ENCODE measurements around the gene CD22.
"Not testable (repeated sequence)": the region's sequence is repeated elsewhere in the genome, so short reads cannot be mapped to it uniquely, and the experiment has no call there.

The CD22 gene

GRCh38 chr19:35328851-35329285, at the start of gene CD22:
TSS of gene CD22 (plus strand) at chr19:35329187. CDS start at chr19:35332041, 2,854 bp downstream.
- H3K36me3 Mint-ChIP-seq (ENCODE audit: low read depth), result no peaks in the 10 kb centered on the region
- no peak for DNase-seq (ENCODE audit: low spot score)
- no peaks in the 10 kb centered on the region for H3K9me3 Mint-ChIP-seq
- no peak within 1 kb of the TSS for H3K27ac Mint-ChIP-seq
- peaks cover 18% of the 10 kb centered on the region for H3K4me1 Mint-ChIP-seq (ENCODE audit: low read depth)
- H3K4me3 Mint-ChIP-seq, result no peak within 1 kb of the TSS
- H3K27me3 Mint-ChIP-seq (ENCODE audit: low read depth), result peaks cover 4% of the 10 kb centered on the region

GRCh38 chr19:35279374-35279773, 49.6 kb upstream of the CD22 start:
- peaks cover 19% of the 10 kb centered on the region for H3K27me3 Mint-ChIP-seq (ENCODE audit: low read depth)
- no peak for DNase-seq (ENCODE audit: low spot score)
- peaks cover 18% of the 10 kb centered on the region for H3K36me3 Mint-ChIP-seq (ENCODE audit: low read depth)
- no peak overlapping the region for H3K27ac Mint-ChIP-seq
- no peak overlapping the region for H3K4me3 Mint-ChIP-seq
- no peaks in the 10 kb centered on the region for H3K9me3 Mint-ChIP-seq
- H3K4me1 Mint-ChIP-seq (ENCODE audit: low read depth), result no peaks in the 10 kb centered on the region

- no peaks in the 10 kb centered on the region for H3K9me3 Mint-ChIP-seq
- no peaks in the 10 kb centered on the region for H3K4me1 Mint-ChIP-seq (ENCODE audit: low read depth)
- DNase-seq (ENCODE audit: low spot score), result no peak
- H3K4me3 Mint-ChIP-seq, result no peak overlapping the region
- H3K27me3 Mint-ChIP-seq (ENCODE audit: low read depth), result peaks cover 22% of the 10 kb centered on the region
- H3K27ac Mint-ChIP-seq, result no peak overlapping the region
- H3K36me3 Mint-ChIP-seq (ENCODE audit: low read depth), result peaks cover 14% of the 10 kb centered on the region
Observed at GRCh38 chr19:35279985-35280821, 48.8 kb upstream of the CD22 start.

- Mint-ChIP-seq H3K4me3 (no peak overlapping the region), H3K27me3 (ENCODE audit: low read depth) (peaks cover 24% of the 10 kb centered on the region), H3K27ac (no peak overlapping the region), H3K36me3 (ENCODE audit: low read depth) (peaks cover 6% of the 10 kb centered on the region), H3K4me1 (ENCODE audit: low read depth) (no peaks in the 10 kb centered on the region), H3K9me3 (no peaks in the 10 kb centered on the region)
- no peak for DNase-seq (ENCODE audit: low spot score)
Observed at GRCh38 chr19:35281303-35281702, 47.7 kb upstream of the CD22 start.

- H3K9me3 Mint-ChIP-seq, result no peaks in the 10 kb centered on the region
- no peak for DNase-seq (ENCODE audit: low spot score)
- no peaks in the 10 kb centered on the region for H3K36me3 Mint-ChIP-seq (ENCODE audit: low read depth)
- no peaks in the 10 kb centered on the region for H3K4me1 Mint-ChIP-seq (ENCODE audit: low read depth)
- H3K27me3 Mint-ChIP-seq (ENCODE audit: low read depth), result peaks cover 24% of the 10 kb centered on the region
- no peak overlapping the region for H3K27ac Mint-ChIP-seq
- H3K4me3 Mint-ChIP-seq, result no peak overlapping the region
Observed at GRCh38 chr19:35284153-35285094, 44.6 kb upstream of the CD22 start.

- Mint-ChIP-seq H3K9me3 (no peaks in the 10 kb centered on the region), H3K4me1 (ENCODE audit: low read depth) (no peaks in the 10 kb centered on the region), H3K36me3 (ENCODE audit: low read depth) (no peaks in the 10 kb centered on the region), H3K27me3 (ENCODE audit: low read depth) (peaks cover 24% of the 10 kb centered on the region), H3K4me3 (no peak overlapping the region), H3K27ac (no peak overlapping the region)
- DNase-seq (ENCODE audit: low spot score), result no peak
Observed at GRCh38 chr19:35285095-35285449, 43.9 kb upstream of the CD22 start.

- H3K36me3 Mint-ChIP-seq (ENCODE audit: low read depth); H3K4me3 Mint-ChIP-seq; H3K9me3 Mint-ChIP-seq; H3K4me1 Mint-ChIP-seq (ENCODE audit: low read depth); H3K27ac Mint-ChIP-seq; DNase-seq (ENCODE audit: low spot score): not testable (repeated sequence)
- peaks cover 24% of the 10 kb centered on the region for H3K27me3 Mint-ChIP-seq (ENCODE audit: low read depth)
Observed at GRCh38 chr19:35285465-35285864, 43.5 kb upstream of the CD22 start.

- H3K9me3 Mint-ChIP-seq; H3K4me1 Mint-ChIP-seq (ENCODE audit: low read depth); DNase-seq (ENCODE audit: low spot score); H3K36me3 Mint-ChIP-seq (ENCODE audit: low read depth); H3K27ac Mint-ChIP-seq; H3K4me3 Mint-ChIP-seq: not testable (repeated sequence)
- peaks cover 23% of the 10 kb centered on the region for H3K27me3 Mint-ChIP-seq (ENCODE audit: low read depth)
Observed at GRCh38 chr19:35286101-35286500, 42.9 kb upstream of the CD22 start.

GRCh38 chr19:35287713-35288112, 41.3 kb upstream of the CD22 start:
- Mint-ChIP-seq H3K27ac (no peak overlapping the region), H3K4me1 (ENCODE audit: low read depth) (no peaks in the 10 kb centered on the region), H3K9me3 (no peaks in the 10 kb centered on the region), H3K4me3 (no peak overlapping the region), H3K36me3 (ENCODE audit: low read depth) (no peaks in the 10 kb centered on the region), H3K27me3 (ENCODE audit: low read depth) (peaks cover 13% of the 10 kb centered on the region)
- DNase-seq (ENCODE audit: low spot score), result no peak

GRCh38 chr19:35288331-35288730, 40.7 kb upstream of the CD22 start:
- Mint-ChIP-seq H3K4me3 (no peak overlapping the region), H3K27ac (no peak overlapping the region), H3K4me1 (ENCODE audit: low read depth) (no peaks in the 10 kb centered on the region), H3K36me3 (ENCODE audit: low read depth) (no peaks in the 10 kb centered on the region), H3K9me3 (no peaks in the 10 kb centered on the region), H3K27me3 (ENCODE audit: low read depth) (peaks cover 7% of the 10 kb centered on the region)
- DNase-seq (ENCODE audit: low spot score), result no peak

GRCh38 chr19:35288906-35289305, 40.1 kb upstream of the CD22 start:
- Mint-ChIP-seq H3K9me3 (no peaks in the 10 kb centered on the region), H3K36me3 (ENCODE audit: low read depth) (no peaks in the 10 kb centered on the region), H3K4me1 (ENCODE audit: low read depth) (no peaks in the 10 kb centered on the region), H3K27ac (no peak overlapping the region), H3K27me3 (ENCODE audit: low read depth) (peaks cover 5% of the 10 kb centered on the region), H3K4me3 (no peak overlapping the region)
- no peak for DNase-seq (ENCODE audit: low spot score)

- H3K4me1 Mint-ChIP-seq (ENCODE audit: low read depth), result no peaks in the 10 kb centered on the region
- no peak overlapping the region for H3K4me3 Mint-ChIP-seq
- no peak overlapping the region for H3K27ac Mint-ChIP-seq
- H3K36me3 Mint-ChIP-seq (ENCODE audit: low read depth), result no peaks in the 10 kb centered on the region
- H3K9me3 Mint-ChIP-seq, result no peaks in the 10 kb centered on the region
- no peak for DNase-seq (ENCODE audit: low spot score)
- no peaks in the 10 kb centered on the region for H3K27me3 Mint-ChIP-seq (ENCODE audit: low read depth)
Observed at GRCh38 chr19:35290381-35291127, 38.4 kb upstream of the CD22 start.

- Mint-ChIP-seq H3K27ac (no peak overlapping the region), H3K9me3 (no peaks in the 10 kb centered on the region), H3K36me3 (ENCODE audit: low read depth) (no peaks in the 10 kb centered on the region), H3K27me3 (ENCODE audit: low read depth) (no peaks in the 10 kb centered on the region), H3K4me1 (ENCODE audit: low read depth) (peaks cover 4% of the 10 kb centered on the region), H3K4me3 (no peak overlapping the region)
- no peak for DNase-seq (ENCODE audit: low spot score)
Observed at GRCh38 chr19:35291259-35291658, 37.7 kb upstream of the CD22 start.

GRCh38 chr19:35291916-35292315, 37.1 kb upstream of the CD22 start, which contains the start of gene MAG:
TSS of gene MAG (plus strand) at chr19:35292161. CDS start at chr19:35295409, 3,248 bp downstream.
- H3K4me1 Mint-ChIP-seq (ENCODE audit: low read depth), result peaks cover 4% of the 10 kb centered on the region
- H3K4me3 Mint-ChIP-seq, result no peak within 1 kb of the TSS
- H3K36me3 Mint-ChIP-seq (ENCODE audit: low read depth), result no peaks in the 10 kb centered on the region
- no peak within 1 kb of the TSS for H3K27ac Mint-ChIP-seq
- no peaks in the 10 kb centered on the region for H3K9me3 Mint-ChIP-seq
- no peaks in the 10 kb centered on the region for H3K27me3 Mint-ChIP-seq (ENCODE audit: low read depth)
- DNase-seq (ENCODE audit: low spot score), result no peak

Data from T-helper 2 cell treated with Interferon-gamma antibody and Interleukin-4, amounts not matched to agents 5 μg/mL and 100 μg/mL, for 36 hours (primary cell).